A549 (cell line): ENCODE data around the gene HES6. TPM values are rescaled to one million over a fixed set of nuclear protein-coding genes. Genes with fewer than 3 reads are reported as not detected.

Source experiments
- ATAC-seq, 2 experiments: fragments of 200-7000 bp in 1 of 2; fragments of >200 bp in 1 of 2; cut with Nextera tagmentation in 1 of 2; cut with Tn5 transposase in 1 of 2; 3 replicates each; pipeline versions ENCODE4 v1.8.0 to v1.9.1; 2018 to 2020; ENCODE audit warnings: mild to moderate bottlenecking in 1 of 2, moderate library complexity in 1 of 2
- CTCF ChIA-PET: fragments of 300-600 bp; sonication (Branson Sonifier 250); formaldehyde crosslinking; extraction: SDS; loops from one replicate; lab custom pipeline; 2021; ENCODE audit warnings: antibody characterized with exemption, inconsistent platforms; lab: Yijun Ruan, JAX
- POLR2A ChIA-PET: fragments of 350-600 bp; formaldehyde crosslinking; extraction: SDS; loops from one replicate; lab custom pipeline; 2021; ENCODE audit warnings: antibody characterized with exemption, inconsistent platforms; lab: Yijun Ruan, JAX
- DNase-seq, 2 experiments: peaks; one replicate each; pipeline versions ENCODE4 v3.0.0 to v3.0.0-alpha.2; 2011 to 2016; ENCODE audit warnings: low read depth in 1 of 2, low spot score in 1 of 2
- FAIRE-seq: peaks from 2 replicates; lab custom pipeline; 2011; peaks lifted over from hg19 to GRCh38; lab: Jason Lieb, UNC
- H3K27ac ChIP-seq, 2 experiments: fragments of >200 bp; sonication (Bioruptor Twin); formaldehyde crosslinking; 3 replicates each; pipeline ENCODE4 v1.5.1; 2016 to 2017
- H3K4me1 ChIP-seq: fragments of >200 bp; sonication (Bioruptor Twin); formaldehyde crosslinking; 3 replicates; pipeline ENCODE4 v1.6.1; 2016
- H3K4me2 ChIP-seq: fragments of >200 bp; sonication (Bioruptor Twin); formaldehyde crosslinking; 3 replicates; pipeline ENCODE4 v1.6.1; 2016
- H3K4me3 ChIP-seq: fragments of >200 bp; sonication (Bioruptor Twin); formaldehyde crosslinking; 3 replicates; pipeline ENCODE4 v1.5.1; 2016
- H3K9me3 ChIP-seq: fragments of >200 bp; sonication (Bioruptor Twin); formaldehyde crosslinking; 3 replicates; pipeline ENCODE4 v1.6.1; 2016
- BHLHE40 ChIP-seq: IDR thresholded peaks from 2 replicates; pipeline ENCODE4 v1.6.1; 2012; ENCODE audit warnings: low read depth, low read length, inconsistent platforms
- E2F6 ChIP-seq: IDR thresholded peaks from 2 replicates; pipeline ENCODE4 v1.6.1; 2012; ENCODE audit warnings: low read depth, borderline replicate concordance
- ELK1 ChIP-seq: fragments of 150-350 bp; IDR thresholded peaks from 2 replicates; pipeline ENCODE4 v1.6.1; 2014; ENCODE audit warnings: low read depth, mild to moderate bottlenecking, low read length
- EP300 ChIP-seq, 2 experiments: fragments of >200 bp; sonication (Bioruptor Twin); formaldehyde crosslinking; IDR thresholded peaks; 2 replicates in 1 of 2; 3 replicates in 1 of 2; pipeline ENCODE4 v1.6.1; 2016 to 2017
- ESRRA ChIP-seq: fragments of 150-350 bp; IDR thresholded peaks from 2 replicates; pipeline ENCODE4 v1.6.1; 2014; ENCODE audit warnings: mild to moderate bottlenecking, low read length, borderline replicate concordance
- GATA3 ChIP-seq: IDR thresholded peaks from 2 replicates; pipeline ENCODE4 v1.6.1; 2012; ENCODE audit warnings: borderline replicate concordance
- HMGXB4 ChIP-seq: fragments of 250-450 bp; sonication (Bioruptor Pico); IDR thresholded peaks from 2 replicates; pipeline ENCODE4 v1.5.0; 2021; ENCODE audit warnings: mild to moderate bottlenecking, moderate library complexity, borderline replicate concordance
- KDM5A ChIP-seq: fragments of 200-600 bp; sonication (generic); IDR thresholded peaks from 2 replicates; pipeline ENCODE4 v1.6.1; 2016; ENCODE audit warnings: antibody characterized with exemption, mild to moderate bottlenecking
- MAX ChIP-seq: IDR thresholded peaks from 2 replicates; pipeline ENCODE4 v1.6.1; 2012
- MAZ ChIP-seq: fragments of 150-350 bp; IDR thresholded peaks from 2 replicates; pipeline ENCODE4 v1.6.1; 2014; ENCODE audit warnings: antibody characterized with exemption, low read depth, low read length, borderline replicate concordance
- MYC ChIP-seq: IDR thresholded peaks from 2 replicates; pipeline ENCODE4 v1.6.1; 2012; ENCODE audit warnings: mild to moderate bottlenecking, inconsistent platforms, low read length, improper control_type of control experiment, borderline replicate concordance
- NR3C1 ChIP-seq: fragments of >200 bp; sonication (Bioruptor Twin); formaldehyde crosslinking; IDR thresholded peaks from 3 replicates; pipeline ENCODE4 v1.6.1; 2017
- PBX3 ChIP-seq: IDR thresholded peaks from 2 replicates; pipeline ENCODE4 v1.6.1; 2012
- POLR2A ChIP-seq: IDR thresholded peaks from 2 replicates; pipeline ENCODE4 v1.6.1; 2012; ENCODE audit warnings: mild to moderate bottlenecking, low read length
- POLR2AphosphoS2 ChIP-seq: conservative IDR thresholded peaks from 2 replicates; pipeline ENCODE4 v1.6.1; 2012; ENCODE audit warnings: low read length, improper control_type of control experiment, inconsistent platforms
- RARB ChIP-seq: fragments of 250-450 bp; sonication (Bioruptor Pico); IDR thresholded peaks from 2 replicates; pipeline ENCODE4 v1.8.0; 2021; ENCODE audit warnings: mild to moderate bottlenecking, moderate library complexity
- RCOR1 ChIP-seq: fragments of 150-350 bp; IDR thresholded peaks from 2 replicates; pipeline ENCODE4 v1.6.1; 2014; ENCODE audit warnings: antibody characterized with exemption, low read length, low read depth
- RFX5 ChIP-seq: fragments of 450-650 bp; IDR thresholded peaks from 2 replicates; pipeline ENCODE4 v1.7.1; 2014; ENCODE audit warnings: antibody characterized with exemption, mild to moderate bottlenecking, moderate library complexity
- RNF2 ChIP-seq: fragments of 200-600 bp; sonication (generic); IDR thresholded peaks from 2 replicates; pipeline ENCODE4 v1.6.1; 2016; ENCODE audit warnings: low read depth, mild to moderate bottlenecking, antibody characterized with exemption, moderate library complexity, borderline replicate concordance
- SMC3 ChIP-seq: fragments of >200 bp; sonication (Bioruptor Twin); formaldehyde crosslinking; IDR thresholded peaks from 3 replicates; pipeline ENCODE4 v1.6.1; 2018; ENCODE audit warnings: inconsistent platforms
- TFCP2L1 ChIP-seq: fragments of 250-450 bp; sonication (Bioruptor Pico); IDR thresholded peaks from 2 replicates; pipeline ENCODE4 v1.5.0; 2021; ENCODE audit warnings: mild to moderate bottlenecking
- WGBS: methylation state at CpG from one replicate; pipeline ENCODE4 v1.1.6; 2017; ENCODE audit errors: missing lambda C conversion rate; 5-methylcytosine and 5-hydroxymethylcytosine counted together
- polyA plus RNA-seq, 4 experiments: library from polyadenylated mRNA; depleted of rRNA in 3 of 4; stranded (reverse); fragments of >200 nt; fragmentation: RNase III in 1 of 4; extraction: RNeasy Plus Mini Kit Qiagen cat#74134 plus additional on column Dnase treatment in 1 of 4; gene quantifications; 2 replicates in 3 of 4; 3 replicates in 1 of 4; pipeline ENCODE4 v1.2.3, GENCODE V29; 2011 to 2017

The HES6 gene
- polyA plus RNA-seq, 2 of the 4 experiments (the other 2 are of a cell fraction): 5.4 to 7.5 TPM

- DNase-seq: no peak
These were observed 8.0 kb downstream of the HES6 start for GRCh38 chr2:238231809-238232208.

GRCh38 chr2:238231251-238231793 lies 8.5 kb downstream of the HES6 start:
- no peak for FAIRE-seq
- DNase-seq: peak in 1 of 2 experiments; percentile 38
- H3K9me3 ChIP-seq: no peaks in the 10 kb centered on the region
- peak overlapping the region; percentile 58; the same call in 2 of the 3 replicates for H3K4me2 ChIP-seq
- 0 out of 3 replicates have a peak overlapping the region, but pooled peaks have one; percentile 27 for H3K4me3 ChIP-seq
- ATAC-seq: peak in 1 of 2 experiments; percentile 38; a peak in 3 of 6 replicates
- no peak overlapping the region for H3K27ac ChIP-seq
- WGBS: 56% methylated on average over 41 of the region's 46 CpGs
- TF ChIP-seq GATA3: no peak
- peak; percentile 53; the same call in 1 of the 2 replicates for TF ChIP-seq MAX
- no peak for TF ChIP-seq KDM5A
- peak; percentile 36; the same call in 1 of the 2 replicates for TF ChIP-seq E2F6
- no peak for TF ChIP-seq RFX5
- no peak for TF ChIP-seq PBX3
- ChIA-PET CTCF (no interaction called here), POLR2A (no interaction called here)
- no peaks in the 10 kb centered on the region for H3K4me1 ChIP-seq

More at GRCh38 chr2:238231809-238232208, 8.0 kb downstream of the HES6 start:
- TF ChIP-seq MAX (no peak), ELK1 (no peak), RCOR1 (no peak), NR3C1 (no peak), MYC (no peak)
- ATAC-seq (no peak), FAIRE-seq (no peak)
- Histone ChIP-seq H3K9me3 (no peaks in the 10 kb centered on the region), H3K27ac (no peak overlapping the region), H3K4me3 (no peak overlapping the region), H3K4me2 (peak overlapping the region; percentile 58; the same call in 2 of the 3 replicates), H3K4me1 (no peaks in the 10 kb centered on the region)
- 75% methylated on average over 21 of the region's 21 CpGs for WGBS
- CTCF ChIA-PET: no interaction called here
- POLR2A ChIA-PET: no interaction called here

- no peak overlapping the region for H3K27ac ChIP-seq
- FAIRE-seq: no peak
- no peaks in the 10 kb centered on the region for H3K4me1 ChIP-seq
- no peak overlapping the region for H3K4me2 ChIP-seq
- ChIA-PET CTCF (no interaction called here), POLR2A (no interaction called here)
- TF ChIP-seq TFCP2L1 (CRISPR knock-in tag) (no peak), ELK1 (no peak), SMC3 (no peak), ESRRA (no peak), EP300 (IDR thresholded peaks at IDR 0.05) (no peak), POLR2AphosphoS2 (no peak), POLR2A (no peak), HMGXB4 (CRISPR knock-in tag) (no peak), RNF2 (no peak), NR3C1 (no peak), RARB (CRISPR knock-in tag) (no peak), BHLHE40 (no peak), MAZ (no peak)
- WGBS: 82% methylated on average over 5 of the region's 5 CpGs
- no peak overlapping the region for H3K4me3 ChIP-seq
- ATAC-seq: no peak
- DNase-seq: no peak
- H3K9me3 ChIP-seq: no peaks in the 10 kb centered on the region
These were observed 9.1 kb downstream of the HES6 start for GRCh38 chr2:238230699-238231098.
